ENCODE results near the gene ATL2. TPM values are rescaled to one million over a fixed set of nuclear protein-coding genes. Genes with fewer than 3 reads are reported as not detected.
"Not testable (repeated sequence)": the region's sequence is repeated elsewhere in the genome, so short reads cannot be mapped to it uniquely, and the experiment has no call there.

ATL2 gene
- total and polyA plus RNA-seq, 4 donors = 7.5 to 52.8 (median 32.4) TPM

- no peaks in the 10 kb centered on the region for H3K4me1 ChIP-seq (ENCODE audit: control insufficient read depth in 1 of 2, insufficient read depth in 2 of 2, low read length in 2 of 2)
- no peaks in the 10 kb centered on the region for H3K27me3 ChIP-seq (ENCODE audit: control insufficient read depth in 1 of 2, insufficient read depth in 2 of 2, low read length in 1 of 2)
- H3K36me3 ChIP-seq (ENCODE audit: control insufficient read depth in 1 of 2, insufficient read depth in 2 of 2, low read length in 1 of 2) = no peaks in the 10 kb centered on the region
- no peaks in the 10 kb centered on the region for H3K9me3 ChIP-seq (ENCODE audit: control insufficient read depth, low read length)
- DNase-seq = no peak
- H3K27ac ChIP-seq (ENCODE audit: low read depth in 1 of 2, low read length in 2 of 2) = no peak overlapping the region
- intact Hi-C loops (cut with DNase I) = no loop called here
- ATAC-seq (ENCODE audit: low FRiP score) = no peak
- WGBS, 2 donors = 96 to 97% methylated on average over 2 of the region's 2 CpGs
- H3K4me3 ChIP-seq (ENCODE audit: low read length in 2 of 2) = no peak overlapping the region
These were observed 117.8 kb downstream of the ATL2 start for GRCh38 chr2:38259311-38259710.

- H3K4me3 ChIP-seq (ENCODE audit: low read length in 2 of 2); H3K27me3 ChIP-seq (ENCODE audit: control insufficient read depth in 1 of 2, insufficient read depth in 2 of 2, low read length in 1 of 2); intact Hi-C loops (cut with DNase I); DNase-seq; H3K4me1 ChIP-seq (ENCODE audit: control insufficient read depth in 1 of 2, insufficient read depth in 2 of 2, low read length in 2 of 2); ATAC-seq (ENCODE audit: low FRiP score); H3K27ac ChIP-seq (ENCODE audit: low read depth in 1 of 2, low read length in 2 of 2); H3K9me3 ChIP-seq (ENCODE audit: control insufficient read depth, low read length); H3K36me3 ChIP-seq (ENCODE audit: control insufficient read depth in 1 of 2, insufficient read depth in 2 of 2, low read length in 1 of 2): not testable (repeated sequence)
- 91 to 94% methylated on average over 6 of the region's 6 CpGs for WGBS, 2 donors
These were observed 119.4 kb downstream of the ATL2 start for GRCh38 chr2:38257680-38258079.

DNA sequence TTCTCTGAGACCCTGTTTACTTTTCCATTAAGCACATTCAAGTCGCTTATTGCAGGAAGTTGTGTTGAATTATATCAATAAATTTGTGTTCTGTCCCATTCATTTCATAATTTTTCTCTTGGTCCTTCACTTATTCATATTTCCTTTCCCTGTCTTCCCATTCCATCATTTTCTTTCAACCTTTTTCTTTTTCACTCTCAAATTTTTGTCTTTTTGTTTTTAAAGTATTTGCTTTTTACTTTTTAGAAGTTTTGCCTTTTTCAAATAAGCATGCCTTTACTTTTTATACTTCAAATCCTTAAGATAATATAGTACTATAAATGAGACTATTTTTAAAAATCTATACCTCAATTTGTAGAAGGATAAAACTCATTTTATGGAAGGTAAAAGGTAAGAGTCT, 120.5 kb downstream of the ATL2 start:
- Histone ChIP-seq H3K27me3 (ENCODE audit: control insufficient read depth in 1 of 2, insufficient read depth in 2 of 2, low read length in 1 of 2) (no peaks in the 10 kb centered on the region), H3K9me3 (ENCODE audit: control insufficient read depth, low read length) (no peaks in the 10 kb centered on the region), H3K4me3 (ENCODE audit: low read length in 2 of 2) (no peak overlapping the region), H3K27ac (ENCODE audit: low read depth in 1 of 2, low read length in 2 of 2) (no peak overlapping the region), H3K36me3 (ENCODE audit: control insufficient read depth in 1 of 2, insufficient read depth in 2 of 2, low read length in 1 of 2) (no peaks in the 10 kb centered on the region), H3K4me1 (ENCODE audit: control insufficient read depth in 1 of 2, insufficient read depth in 2 of 2, low read length in 2 of 2) (no peaks in the 10 kb centered on the region)
- 81 to 85% methylated on average over 1 of the region's 1 CpG for WGBS, 2 donors
- ATAC-seq (ENCODE audit: low FRiP score) = no peak
- intact Hi-C loops (cut with DNase I) = no loop called here
- DNase-seq = no peak

DNA sequence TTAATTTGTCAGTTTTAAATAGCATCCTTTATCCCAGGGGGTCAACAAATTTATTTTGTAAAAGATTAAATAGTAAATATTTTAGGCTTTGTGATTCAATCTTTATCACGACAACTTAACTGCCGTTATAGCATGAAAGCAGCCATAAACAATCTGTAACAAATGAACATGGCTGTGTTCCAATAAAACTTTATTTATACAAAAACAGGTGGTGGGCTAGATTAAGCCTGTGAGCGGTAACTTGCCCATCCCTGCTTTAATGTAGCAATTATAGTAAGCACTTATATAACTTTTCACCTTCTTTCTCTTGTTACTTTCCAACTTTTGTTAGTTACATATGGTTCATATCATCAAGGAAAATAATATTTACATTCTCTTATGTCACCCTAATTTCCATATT, 121.9 kb downstream of the ATL2 start:
- Histone ChIP-seq H3K4me3 (ENCODE audit: low read length in 2 of 2) (no peak overlapping the region), H3K27me3 (ENCODE audit: control insufficient read depth in 1 of 2, insufficient read depth in 2 of 2, low read length in 1 of 2) (no peaks in the 10 kb centered on the region), H3K4me1 (ENCODE audit: control insufficient read depth in 1 of 2, insufficient read depth in 2 of 2, low read length in 2 of 2) (no peaks in the 10 kb centered on the region), H3K27ac (ENCODE audit: low read depth in 1 of 2, low read length in 2 of 2) (no peak overlapping the region), H3K9me3 (ENCODE audit: control insufficient read depth, low read length) (no peaks in the 10 kb centered on the region), H3K36me3 (ENCODE audit: control insufficient read depth in 1 of 2, insufficient read depth in 2 of 2, low read length in 1 of 2) (no peaks in the 10 kb centered on the region)
- DNase-seq (no peak), ATAC-seq (ENCODE audit: low FRiP score) (no peak)
- intact Hi-C loops (cut with DNase I) = no loop called here
- WGBS, 2 donors = 87 to 89% methylated on average over 3 of the region's 3 CpGs

GRCh38 chr2:38254796-38255195, 122.3 kb downstream of the ATL2 start:
- DNase-seq = no peak
- Histone ChIP-seq H3K36me3 (ENCODE audit: control insufficient read depth in 1 of 2, insufficient read depth in 2 of 2, low read length in 1 of 2) (no peaks in the 10 kb centered on the region), H3K27ac (ENCODE audit: low read depth in 1 of 2, low read length in 2 of 2) (no peak overlapping the region), H3K4me1 (ENCODE audit: control insufficient read depth in 1 of 2, insufficient read depth in 2 of 2, low read length in 2 of 2) (no peaks in the 10 kb centered on the region), H3K27me3 (ENCODE audit: control insufficient read depth in 1 of 2, insufficient read depth in 2 of 2, low read length in 1 of 2) (no peaks in the 10 kb centered on the region), H3K4me3 (ENCODE audit: low read length in 2 of 2) (no peak overlapping the region), H3K9me3 (ENCODE audit: control insufficient read depth, low read length) (no peaks in the 10 kb centered on the region)
- intact Hi-C loops (cut with DNase I) = no loop called here
- ATAC-seq (ENCODE audit: low FRiP score) = no peak
- 92 to 94% methylated on average over 5 of the region's 5 CpGs for WGBS, 2 donors

DNA sequence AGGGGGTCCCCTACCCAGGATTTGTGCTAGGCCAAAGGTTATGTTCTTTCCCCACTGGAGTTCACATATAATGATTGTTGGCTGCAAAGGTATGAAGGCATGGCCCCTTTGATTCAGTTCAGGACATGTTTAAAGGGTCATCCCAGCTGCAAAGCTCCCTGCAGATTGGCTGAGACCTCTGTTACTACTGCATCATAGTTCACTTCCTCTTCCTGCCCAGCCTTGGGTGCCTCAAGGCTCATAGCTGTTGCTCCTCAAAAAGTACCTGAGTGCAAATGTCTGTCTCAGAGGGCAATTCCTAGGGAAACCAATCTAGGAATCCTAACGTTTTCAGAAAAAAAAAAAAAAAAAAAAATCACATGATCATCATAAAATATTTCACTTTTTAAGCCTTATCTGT, 125.1 kb downstream of the ATL2 start:
- Histone ChIP-seq H3K27ac (ENCODE audit: low read depth in 1 of 2, low read length in 2 of 2) (no peak overlapping the region), H3K4me1 (ENCODE audit: control insufficient read depth in 1 of 2, insufficient read depth in 2 of 2, low read length in 2 of 2) (no peaks in the 10 kb centered on the region), H3K36me3 (ENCODE audit: control insufficient read depth in 1 of 2, insufficient read depth in 2 of 2, low read length in 1 of 2) (no peaks in the 10 kb centered on the region), H3K27me3 (ENCODE audit: control insufficient read depth in 1 of 2, insufficient read depth in 2 of 2, low read length in 1 of 2) (no peaks in the 10 kb centered on the region), H3K4me3 (ENCODE audit: low read length in 2 of 2) (no peak overlapping the region), H3K9me3 (ENCODE audit: control insufficient read depth, low read length) (no peaks in the 10 kb centered on the region)
- ATAC-seq (ENCODE audit: low FRiP score) = no peak
- DNase-seq = no peak
- intact Hi-C loops (cut with DNase I) = no loop called here
- 27 to 35% methylated on average over 1 of the region's 1 CpG for WGBS, 2 donors

GRCh38 chr2:38248707-38249106, 128.4 kb downstream of the ATL2 start:
- Histone ChIP-seq H3K27ac (ENCODE audit: low read depth in 1 of 2, low read length in 2 of 2) (no peak overlapping the region), H3K36me3 (ENCODE audit: control insufficient read depth in 1 of 2, insufficient read depth in 2 of 2, low read length in 1 of 2) (no peaks in the 10 kb centered on the region), H3K4me3 (ENCODE audit: low read length in 2 of 2) (no peak overlapping the region), H3K4me1 (ENCODE audit: control insufficient read depth in 1 of 2, insufficient read depth in 2 of 2, low read length in 2 of 2) (no peaks in the 10 kb centered on the region), H3K27me3 (ENCODE audit: control insufficient read depth in 1 of 2, insufficient read depth in 2 of 2, low read length in 1 of 2) (no peaks in the 10 kb centered on the region), H3K9me3 (ENCODE audit: control insufficient read depth, low read length) (no peaks in the 10 kb centered on the region)
- WGBS, 2 donors = 90 to 97% methylated on average over 2 of the region's 2 CpGs
- intact Hi-C loops (cut with DNase I) = no loop called here
- no peak for ATAC-seq (ENCODE audit: low FRiP score)
- DNase-seq = no peak

- Histone ChIP-seq H3K4me3 (ENCODE audit: low read length in 2 of 2) (no peak overlapping the region), H3K27ac (ENCODE audit: low read depth in 1 of 2, low read length in 2 of 2) (no peak overlapping the region)
- ATAC-seq (ENCODE audit: low FRiP score) = no peak
These were observed 128.8 kb downstream of the ATL2 start for GRCh38 chr2:38248255-38248654.

DNA sequence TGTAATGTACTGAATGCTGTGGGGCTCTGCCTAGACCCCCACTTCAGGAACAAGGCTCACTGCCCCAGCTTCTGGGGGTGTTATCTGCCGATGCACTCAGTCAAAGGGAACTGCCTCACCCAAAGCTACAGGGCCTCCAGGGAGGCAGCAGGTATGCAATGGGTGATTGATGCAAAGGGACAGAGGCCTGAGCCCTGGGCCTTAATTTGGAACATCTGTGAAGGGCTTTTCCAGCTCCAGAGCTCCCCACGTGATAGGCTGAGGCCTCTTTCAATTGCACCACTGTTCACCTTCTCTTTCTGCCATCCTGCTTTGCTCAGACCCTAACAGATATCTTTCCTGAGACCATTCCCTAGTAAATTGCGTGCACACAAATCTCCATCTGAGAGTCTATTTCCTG, 131.0 kb downstream of the ATL2 start:
- ATAC-seq (ENCODE audit: low FRiP score) = no peak
- no peaks in the 10 kb centered on the region for H3K4me1 ChIP-seq (ENCODE audit: control insufficient read depth in 1 of 2, insufficient read depth in 2 of 2, low read length in 2 of 2)
- no peaks in the 10 kb centered on the region for H3K36me3 ChIP-seq (ENCODE audit: control insufficient read depth in 1 of 2, insufficient read depth in 2 of 2, low read length in 1 of 2)
- no peak overlapping the region for H3K27ac ChIP-seq (ENCODE audit: low read depth in 1 of 2, low read length in 2 of 2)
- no peaks in the 10 kb centered on the region for H3K27me3 ChIP-seq (ENCODE audit: control insufficient read depth in 1 of 2, insufficient read depth in 2 of 2, low read length in 1 of 2)
- no peak for DNase-seq
- H3K9me3 ChIP-seq (ENCODE audit: control insufficient read depth, low read length) = no peaks in the 10 kb centered on the region
- intact Hi-C loops (cut with DNase I) = no loop called here
- 82 to 86% methylated on average over 3 of the region's 3 CpGs for WGBS, 2 donors
- no peak overlapping the region for H3K4me3 ChIP-seq (ENCODE audit: low read length in 2 of 2)

More at GRCh38 chr2:38248255-38248654, 128.8 kb downstream of the ATL2 start:
- H3K36me3 ChIP-seq (ENCODE audit: control insufficient read depth in 1 of 2, insufficient read depth in 2 of 2, low read length in 1 of 2) = no peaks in the 10 kb centered on the region
- no peaks in the 10 kb centered on the region for H3K9me3 ChIP-seq (ENCODE audit: control insufficient read depth, low read length)
- DNase-seq = no peak
- WGBS, 2 donors = 90% methylated on average over 4 of the region's 4 CpGs
- no peaks in the 10 kb centered on the region for H3K4me1 ChIP-seq (ENCODE audit: control insufficient read depth in 1 of 2, insufficient read depth in 2 of 2, low read length in 2 of 2)
- H3K27me3 ChIP-seq (ENCODE audit: control insufficient read depth in 1 of 2, insufficient read depth in 2 of 2, low read length in 1 of 2) = no peaks in the 10 kb centered on the region
- intact Hi-C loops (cut with DNase I) = no loop called here

Measured in aorta (tissue), 5 donors.